ENCODE data around the gene CABP7. TPM values are rescaled to one million over a fixed set of nuclear protein-coding genes. Genes with fewer than 3 reads are reported as not detected.
A peak's percentile ranks its signal among the peaks of the same experiment; 100 is the strongest.

Gene CABP7
- total and polyA plus RNA-seq, 2 experiments from 2014 or later, result 0.16 TPM; not detected in 1

DNA sequence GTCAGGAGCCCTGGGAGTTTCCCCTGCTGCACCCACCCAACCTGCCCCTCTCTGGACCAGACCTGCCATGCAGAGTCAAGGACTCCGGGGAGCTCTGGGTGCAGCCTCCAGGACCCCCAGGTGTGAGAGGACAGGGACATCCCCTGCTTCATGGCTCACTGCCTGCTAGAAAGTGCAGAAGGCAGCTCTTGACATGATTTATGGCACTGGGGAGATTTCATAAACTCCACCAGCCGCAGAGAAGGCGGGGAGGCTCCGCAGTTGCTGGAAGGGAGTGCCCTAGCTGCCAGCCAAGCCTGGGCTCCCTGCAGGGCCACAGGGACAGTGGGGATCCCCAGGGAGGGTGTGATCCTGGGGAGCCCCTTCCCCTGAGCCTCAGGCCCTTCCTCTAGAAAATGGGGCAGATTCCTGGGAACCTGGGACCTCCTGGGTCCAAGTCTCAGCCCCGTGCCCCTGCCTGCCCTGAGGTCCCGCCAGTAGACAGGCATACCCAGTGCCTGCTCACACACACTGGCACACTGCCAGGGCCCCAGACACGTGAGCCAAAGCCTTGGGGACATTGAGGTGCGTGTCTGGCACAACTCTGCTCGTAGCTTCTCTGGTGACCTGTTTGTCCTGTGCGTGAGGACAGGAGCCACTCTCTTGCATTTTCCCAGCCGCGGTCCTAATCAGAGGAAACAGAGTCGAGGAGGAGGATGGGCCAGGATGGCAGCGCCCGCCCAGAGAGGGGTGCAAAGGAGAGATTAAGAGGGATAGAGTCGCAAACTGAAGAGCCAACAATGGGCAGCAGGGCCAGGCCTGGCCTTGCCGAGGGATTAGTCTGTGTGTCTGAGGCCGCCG, 13.8 kb downstream of the CABP7 start:
- TF ChIP-seq CTCF (IDR thresholded peaks at IDR 0.05; ENCODE audit: poor library complexity) (no peak), EZH2 (IDR thresholded peaks at IDR 0.05; ENCODE audit: borderline replicate concordance) (no peak), EZH2phosphoT487 (IDR thresholded peaks at IDR 0.05; ENCODE audit: low read depth, severe bottlenecking, unreplicated experiment) (no peak)
- DNase-seq (ENCODE audit: low spot score), result peak; percentile 41
- no peak overlapping the region for H3K4me3 ChIP-seq
- H3K4me2 ChIP-seq, result no peak overlapping the region
- no peak overlapping the region for H2AFZ ChIP-seq
- H3K9me3 ChIP-seq (ENCODE audit: low read depth), result no peaks in the 10 kb centered on the region
- H3K9me2 ChIP-seq (replicated peaks; ENCODE audit: insufficient read depth), result no peaks in the 10 kb centered on the region
- H3K4me1 ChIP-seq (ENCODE audit: insufficient read depth), result no peaks in the 10 kb centered on the region
- no peaks in the 10 kb centered on the region for H3K27me3 ChIP-seq
- H4K20me1 ChIP-seq (ENCODE audit: insufficient read depth, poor library complexity, severe bottlenecking), result no peaks in the 10 kb centered on the region
- no peak overlapping the region for H3K27ac ChIP-seq
- H3K36me3 ChIP-seq (replicated peaks; ENCODE audit: insufficient read depth, low read depth), result no peaks in the 10 kb centered on the region
- H3K79me2 ChIP-seq, result no peaks in the 10 kb centered on the region
- WGBS (ENCODE audit: low lambda C conversion rate, missing lambda C conversion rate), result 75% methylated on average over 19 of the region's 19 CpGs

GRCh38 chr22:29734406-29734805, 14.6 kb downstream of the CABP7 start:
- no peak for DNase-seq (ENCODE audit: low spot score)
- H3K27me3 ChIP-seq, result no peaks in the 10 kb centered on the region
- H4K20me1 ChIP-seq (ENCODE audit: insufficient read depth, poor library complexity, severe bottlenecking), result no peaks in the 10 kb centered on the region
- H3K4me2 ChIP-seq, result no peak overlapping the region
- no peaks in the 10 kb centered on the region for H3K79me2 ChIP-seq
- H3K27ac ChIP-seq, result no peak overlapping the region
- TF ChIP-seq CTCF (IDR thresholded peaks at IDR 0.05; ENCODE audit: poor library complexity) (no peak), EZH2phosphoT487 (IDR thresholded peaks at IDR 0.05; ENCODE audit: low read depth, severe bottlenecking, unreplicated experiment) (no peak), EZH2 (IDR thresholded peaks at IDR 0.05; ENCODE audit: borderline replicate concordance) (no peak)
- no peak overlapping the region for H3K4me3 ChIP-seq
- H3K9me3 ChIP-seq (ENCODE audit: low read depth), result no peaks in the 10 kb centered on the region
- H3K4me1 ChIP-seq (ENCODE audit: insufficient read depth), result no peaks in the 10 kb centered on the region
- no peak overlapping the region for H2AFZ ChIP-seq
- H3K9me2 ChIP-seq (replicated peaks; ENCODE audit: insufficient read depth), result no peaks in the 10 kb centered on the region
- H3K36me3 ChIP-seq (replicated peaks; ENCODE audit: insufficient read depth, low read depth), result no peaks in the 10 kb centered on the region
- 85% methylated on average over 8 of the region's 8 CpGs for WGBS (ENCODE audit: low lambda C conversion rate, missing lambda C conversion rate)

GRCh38 chr22:29734838-29735237, 15.0 kb downstream of the CABP7 start:
- 75% methylated on average over 5 of the region's 9 CpGs for WGBS (ENCODE audit: low lambda C conversion rate, missing lambda C conversion rate)

More at GRCh38 chr22:29734838-29735237, 15.0 kb downstream of the CABP7 start:
- no peaks in the 10 kb centered on the region for H4K20me1 ChIP-seq (ENCODE audit: insufficient read depth, poor library complexity, severe bottlenecking)
- no peak for DNase-seq (ENCODE audit: low spot score)
- no peaks in the 10 kb centered on the region for H3K9me2 ChIP-seq (replicated peaks; ENCODE audit: insufficient read depth)
- no peak for TF ChIP-seq CTCF (IDR thresholded peaks at IDR 0.05; ENCODE audit: poor library complexity)
- no peak for TF ChIP-seq EZH2phosphoT487 (IDR thresholded peaks at IDR 0.05; ENCODE audit: low read depth, severe bottlenecking, unreplicated experiment)
- no peak for TF ChIP-seq EZH2 (IDR thresholded peaks at IDR 0.05; ENCODE audit: borderline replicate concordance)
- no peak overlapping the region for H3K4me2 ChIP-seq
- H2AFZ ChIP-seq, result no peak overlapping the region
- H3K4me1 ChIP-seq (ENCODE audit: insufficient read depth), result no peaks in the 10 kb centered on the region
- no peak overlapping the region for H3K27ac ChIP-seq
- no peak overlapping the region for H3K4me3 ChIP-seq
- no peaks in the 10 kb centered on the region for H3K9me3 ChIP-seq (ENCODE audit: low read depth)
- no peaks in the 10 kb centered on the region for H3K79me2 ChIP-seq
- H3K36me3 ChIP-seq (replicated peaks; ENCODE audit: insufficient read depth, low read depth), result no peaks in the 10 kb centered on the region
- no peaks in the 10 kb centered on the region for H3K27me3 ChIP-seq
